Stimulated activated CD4-positive, alpha-beta T cell treated with anti-CD3 and anti-CD28 coated beads, Interleukin-1b, Interleukin-23, amount 100 ng/mL, for 48 hours (primary cell): ENCODE data around the gene NRXN3.

Experiments
- DNase-seq: peaks from one replicate; pipeline ENCODE4 v3.0.0-alpha.2; 2020

NRXN3 gene

DNA sequence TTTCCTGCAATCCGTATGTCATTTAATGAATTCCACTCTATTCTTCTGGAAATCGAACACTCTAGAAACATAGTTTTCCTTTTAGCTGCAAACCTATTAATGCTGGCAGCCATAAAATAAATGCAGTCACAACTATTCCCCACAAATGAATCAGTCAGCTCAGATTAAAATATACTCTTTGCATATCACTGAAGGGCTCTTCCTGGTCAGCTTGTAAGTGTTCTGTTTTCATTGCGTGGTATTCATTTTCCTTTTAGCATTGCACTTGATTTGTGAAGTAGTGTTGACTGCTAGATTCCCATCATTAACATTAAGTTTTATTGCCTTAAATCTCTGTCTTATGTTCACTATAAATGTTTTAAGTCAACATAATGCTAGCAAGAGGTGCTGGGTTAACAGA is 1355.2 kb downstream of the NRXN3 start:
- no peak for DNase-seq

DNA sequence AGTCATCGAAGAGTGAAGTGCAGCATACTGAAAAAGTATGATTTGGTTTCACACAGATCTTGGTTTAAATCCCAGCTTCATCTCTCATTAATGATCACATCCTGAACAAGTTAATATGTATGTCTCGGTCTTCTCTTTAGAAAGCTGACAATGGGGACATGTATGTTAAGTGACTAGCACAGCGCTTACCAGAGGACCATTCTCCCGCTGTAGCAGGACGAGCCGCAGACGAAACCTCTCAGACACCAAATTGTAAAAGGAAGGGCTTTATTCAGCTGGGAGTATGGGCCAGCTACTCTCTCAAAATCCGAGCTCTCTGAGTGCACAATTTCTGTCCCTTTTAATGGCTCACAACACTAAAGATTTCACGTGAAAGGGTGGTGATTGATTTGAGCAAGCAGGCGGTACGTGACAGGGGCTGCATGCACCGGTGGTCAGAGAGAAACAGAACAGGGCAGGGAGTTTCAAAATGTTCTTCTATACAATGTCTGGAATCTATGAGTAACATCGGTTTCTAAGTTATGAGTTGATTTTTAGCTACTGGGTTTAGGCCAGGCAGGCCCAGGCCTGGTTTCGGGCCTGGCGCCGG is 1358.7 kb downstream of the NRXN3 start:
- DNase-seq, result no peak

DNA sequence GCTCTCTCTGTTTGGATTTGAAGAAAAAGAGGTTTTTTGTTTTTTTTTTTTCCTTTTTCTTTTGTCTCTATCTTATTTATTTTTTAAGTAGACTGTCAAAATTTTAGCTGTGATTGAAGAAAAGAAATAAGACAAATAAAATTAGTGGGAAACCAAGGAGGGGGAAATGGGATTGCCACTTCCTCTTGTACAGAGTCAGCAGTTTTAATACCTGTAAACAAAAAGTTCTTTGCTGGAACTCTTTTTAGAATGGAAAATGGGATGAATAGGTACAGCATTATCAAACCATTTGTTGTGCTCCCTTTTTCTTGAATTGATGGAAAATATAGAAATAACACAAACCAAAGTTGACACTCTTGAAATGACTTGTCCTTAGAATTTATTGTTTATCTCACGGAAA is 1360.4 kb downstream of the NRXN3 start:
- no peak for DNase-seq

DNA sequence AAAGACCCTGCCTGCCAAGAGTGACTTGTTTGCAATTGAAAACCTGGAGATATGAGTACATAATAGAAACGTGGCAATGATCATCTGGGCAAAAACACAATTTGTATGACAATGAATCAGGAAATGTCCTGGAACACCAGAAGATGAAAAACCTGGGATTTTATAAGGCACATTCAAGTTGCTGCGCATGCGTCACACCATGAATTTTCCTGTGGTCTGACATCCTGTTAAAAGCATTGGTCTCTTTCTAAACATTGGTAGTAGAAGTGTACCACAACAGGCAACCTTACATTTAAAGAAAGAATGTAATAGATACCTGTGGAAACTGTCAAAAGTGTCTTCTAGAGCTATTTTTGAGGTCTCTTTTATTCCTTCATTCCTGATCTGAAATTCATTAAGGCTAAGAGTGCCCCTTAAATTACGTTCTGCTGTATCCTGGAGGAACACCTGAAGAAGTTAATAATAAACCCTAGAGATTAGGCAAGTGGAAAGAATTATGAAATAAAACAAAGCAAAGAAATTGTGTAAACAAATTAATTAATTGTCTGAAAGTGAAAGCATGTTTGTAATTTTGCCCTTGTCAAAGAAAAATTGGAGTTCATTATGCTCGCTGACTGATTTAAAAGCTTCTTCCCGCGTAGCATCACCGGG is 1364.7 kb downstream of the NRXN3 start:
- no peak for DNase-seq

DNA sequence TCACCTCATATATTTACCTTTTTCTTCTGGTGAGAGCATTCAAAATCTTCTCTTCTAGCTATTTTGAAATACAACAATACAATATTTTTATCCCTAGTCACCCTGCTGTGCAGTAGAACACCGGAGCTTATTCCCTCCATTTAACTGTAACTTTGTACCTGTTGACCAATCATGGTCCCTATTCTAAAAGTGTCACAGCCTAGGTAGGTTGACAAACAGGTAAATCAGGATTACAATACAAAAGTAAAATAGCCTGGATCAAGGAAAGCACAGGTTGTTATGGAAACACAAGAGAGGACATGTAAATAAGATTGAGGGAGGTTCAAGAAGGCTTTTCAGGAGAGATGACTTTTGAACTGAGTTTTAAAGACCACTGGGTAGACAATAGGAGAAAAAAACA is 1370.2 kb downstream of the NRXN3 start:
- no peak for DNase-seq

DNA sequence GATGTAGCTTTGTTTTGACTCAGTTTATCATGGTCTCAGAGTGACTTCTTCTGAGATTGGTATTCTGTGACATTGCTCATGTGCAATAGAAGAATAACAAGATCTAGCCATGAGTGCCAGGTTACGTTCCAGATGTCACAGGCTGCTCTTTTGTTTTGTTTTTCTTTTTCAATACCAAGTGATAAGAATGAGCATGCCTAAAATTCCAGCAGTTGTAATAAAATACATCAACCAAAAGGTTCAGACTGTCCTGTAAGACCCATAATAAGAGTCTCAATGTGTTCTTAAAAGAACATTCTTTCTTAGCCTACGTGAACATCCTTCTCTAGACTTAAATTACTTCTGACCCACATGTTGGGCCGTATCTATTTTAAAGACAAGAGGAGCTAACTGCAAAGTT is 1371.9 kb downstream of the NRXN3 start:
- DNase-seq, result no peak

DNA sequence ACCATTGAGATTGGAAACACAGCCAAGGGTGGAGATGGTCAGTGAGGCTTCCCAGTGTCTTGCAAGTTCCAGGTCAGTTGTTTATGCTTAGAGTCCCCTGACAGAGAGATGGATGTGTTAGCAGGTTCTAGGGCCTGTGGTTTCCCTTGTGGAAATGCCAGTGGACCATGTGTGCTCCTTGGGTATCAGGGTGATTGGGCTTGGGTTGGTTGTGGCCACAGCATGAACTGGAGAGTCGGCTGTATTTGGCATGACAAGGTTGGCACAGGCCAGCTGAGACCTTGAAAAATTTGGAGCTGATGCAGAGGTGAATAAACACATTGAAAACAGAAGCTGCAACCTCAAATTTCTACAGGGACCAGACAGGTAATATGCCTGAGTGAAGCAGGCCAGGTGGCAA is 1373.2 kb downstream of the NRXN3 start:
- DNase-seq, result no peak

DNA sequence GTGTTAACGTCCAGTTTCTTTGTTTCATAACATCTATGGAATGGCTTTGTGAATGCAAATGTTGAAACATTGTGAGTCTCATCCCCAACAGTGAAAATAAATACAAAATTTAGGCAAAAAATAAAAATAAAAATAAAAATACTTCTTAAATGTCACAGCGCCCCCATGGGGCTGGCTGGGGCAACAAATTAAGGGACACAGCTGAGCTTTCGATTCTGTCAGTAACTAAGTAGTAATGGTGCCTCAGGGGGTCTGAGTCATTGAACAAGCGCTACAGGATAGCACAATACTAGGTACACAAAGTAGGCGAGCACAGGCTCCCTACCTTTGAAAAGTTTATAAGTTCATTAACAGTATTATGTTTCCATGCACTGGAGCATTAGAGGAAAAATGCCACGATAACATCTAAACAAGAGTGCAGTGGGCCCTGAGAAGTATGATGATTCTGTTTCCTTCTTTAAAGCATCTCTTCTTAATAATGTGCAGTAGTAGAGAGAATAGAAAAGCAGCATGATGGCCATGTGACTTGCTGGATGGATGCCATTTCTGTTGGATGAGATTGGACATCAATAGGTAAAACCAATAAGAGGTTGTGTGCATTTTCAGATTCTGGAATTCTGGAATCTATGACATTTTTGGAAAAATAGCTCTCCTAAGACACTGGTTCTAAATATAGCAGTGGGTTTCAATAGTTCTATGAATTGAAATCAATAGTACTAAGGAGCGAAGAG is 1374.0 kb downstream of the NRXN3 start:
- DNase-seq, result no peak

DNA sequence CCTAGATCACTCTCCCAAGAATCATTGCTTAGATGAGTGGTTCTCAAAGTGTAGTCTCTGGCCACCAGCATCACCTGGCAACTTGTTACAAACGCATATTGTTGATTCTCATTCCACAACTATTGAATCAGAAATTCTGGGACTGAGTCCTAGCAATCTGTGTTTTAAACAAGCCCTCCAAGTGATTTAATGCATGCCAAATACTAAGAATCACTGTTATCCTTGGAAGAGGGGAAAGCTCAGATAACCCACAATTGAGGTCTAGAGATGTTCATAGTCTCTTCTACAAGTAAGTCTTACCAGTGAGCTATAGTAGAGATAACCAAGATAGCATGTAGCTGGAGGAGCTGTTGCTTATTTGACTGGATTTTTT is 1374.5 kb downstream of the NRXN3 start:
- DNase-seq, result no peak

DNA sequence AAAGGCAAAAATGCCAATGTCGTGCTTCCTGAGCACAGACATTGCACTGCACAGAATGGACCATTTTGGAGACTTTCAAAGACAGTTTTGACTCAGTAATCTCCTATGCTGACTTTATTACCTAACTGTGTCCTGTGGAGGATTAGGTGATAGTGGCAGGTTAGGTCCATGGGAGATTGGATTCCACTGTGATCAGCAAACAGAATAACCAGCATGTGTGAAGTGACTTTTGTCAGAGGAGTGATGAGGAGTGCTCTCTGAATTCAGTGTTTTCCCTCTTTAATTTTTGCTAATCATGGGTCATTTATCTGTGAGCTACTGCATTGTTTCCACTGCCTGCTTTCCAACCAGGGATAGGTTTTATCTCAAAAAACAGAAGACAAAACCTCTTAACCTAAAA is 1378.7 kb downstream of the NRXN3 start:
- DNase-seq, result no peak

DNA sequence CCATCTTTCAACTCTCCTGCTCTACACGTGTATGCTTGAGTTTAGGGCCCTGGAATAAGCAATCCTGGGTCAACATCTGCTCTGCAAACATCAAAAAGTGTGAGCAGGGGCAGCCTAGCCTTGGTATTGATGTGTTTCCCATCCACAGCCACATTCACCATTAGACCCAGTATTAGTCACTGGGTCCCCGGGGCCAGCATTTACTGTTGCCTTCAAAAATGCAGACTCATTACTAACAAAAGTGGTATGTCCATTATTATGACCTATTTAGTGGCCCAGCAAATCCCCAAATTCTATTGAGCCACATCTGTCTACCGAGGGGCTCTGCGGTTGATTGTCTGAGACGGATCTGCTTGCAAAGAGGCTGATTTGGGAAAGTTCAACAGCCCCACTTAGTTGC is 1379.3 kb downstream of the NRXN3 start:
- no peak for DNase-seq

DNA sequence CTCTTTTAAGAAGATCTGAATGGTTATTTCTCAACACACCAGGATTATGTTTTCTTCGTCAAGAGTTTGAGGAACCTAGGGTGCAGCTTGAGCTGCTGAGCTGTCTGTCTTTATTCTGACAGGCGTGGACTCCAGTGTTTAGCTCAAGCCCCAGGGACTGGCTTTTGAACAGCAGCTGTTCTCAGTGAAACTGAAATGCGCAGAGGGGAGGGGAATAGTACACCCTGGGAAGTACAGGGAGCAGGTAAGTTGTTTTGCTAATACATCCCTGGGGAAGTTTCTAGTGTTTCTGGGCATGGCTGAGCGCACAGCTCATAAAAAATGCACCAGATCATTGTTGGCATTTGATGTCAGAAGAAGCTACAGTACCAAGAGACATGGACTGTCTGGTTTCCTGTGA is 1381.3 kb downstream of the NRXN3 start:
- no peak for DNase-seq

DNA sequence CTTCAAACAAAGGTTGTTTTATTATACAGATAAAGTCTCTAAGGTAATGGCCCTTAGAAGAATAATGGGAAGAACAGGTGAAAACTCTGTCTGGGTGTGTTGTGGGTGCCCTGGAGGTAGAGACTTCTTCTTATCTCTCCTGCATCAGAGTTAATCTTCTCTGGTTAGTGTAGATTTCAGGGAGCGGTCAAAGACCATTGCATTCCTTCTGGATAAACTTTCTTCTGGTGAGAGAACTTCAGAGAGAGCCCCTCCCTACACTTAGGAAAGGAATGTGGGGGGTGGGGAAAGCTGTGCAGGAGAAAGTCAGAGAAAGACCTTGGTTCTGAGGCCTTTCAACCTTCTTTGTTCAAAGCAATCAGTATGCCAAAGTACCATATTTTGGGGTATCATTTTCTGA is 1382.6 kb downstream of the NRXN3 start:
- no peak for DNase-seq

DNA sequence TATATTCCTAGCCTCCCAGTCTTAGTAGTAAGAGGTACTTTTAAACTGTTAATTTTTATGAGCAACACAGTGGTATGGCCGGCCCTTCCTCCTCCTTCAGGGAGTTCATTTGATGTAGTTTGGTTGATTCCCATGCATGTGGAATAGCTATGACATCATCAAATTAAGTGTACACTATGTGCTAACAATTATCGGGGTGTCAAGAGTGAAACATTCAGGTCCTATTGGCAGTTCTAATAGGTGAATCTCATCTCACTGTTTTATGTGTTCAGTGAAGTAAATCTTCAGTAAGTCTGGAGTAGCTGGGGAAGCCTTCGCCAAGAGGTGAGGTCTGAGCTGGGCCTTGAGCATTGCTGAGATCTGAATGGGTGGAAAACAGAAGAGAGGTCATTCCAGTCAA is 1384.6 kb downstream of the NRXN3 start:
- no peak for DNase-seq

DNA sequence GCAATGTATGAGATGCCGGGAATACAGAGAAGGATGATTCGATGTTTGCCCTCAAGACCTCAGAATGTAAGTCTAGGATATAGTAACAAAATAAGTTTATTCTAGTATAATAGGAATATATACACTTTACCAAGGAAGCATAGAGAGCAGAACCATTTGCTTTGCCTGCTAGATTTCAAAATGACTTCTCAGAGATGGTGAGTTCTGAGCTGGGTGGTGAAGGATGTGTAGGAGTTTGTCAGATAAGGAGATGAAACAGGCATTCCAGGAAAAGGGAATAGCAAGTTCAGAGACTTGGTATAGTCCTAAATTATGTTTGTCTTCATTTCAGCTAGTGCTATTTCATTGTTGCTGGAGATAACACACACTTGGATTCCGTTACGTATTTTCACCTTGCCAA is 1385.3 kb downstream of the NRXN3 start:
- no peak for DNase-seq

DNA sequence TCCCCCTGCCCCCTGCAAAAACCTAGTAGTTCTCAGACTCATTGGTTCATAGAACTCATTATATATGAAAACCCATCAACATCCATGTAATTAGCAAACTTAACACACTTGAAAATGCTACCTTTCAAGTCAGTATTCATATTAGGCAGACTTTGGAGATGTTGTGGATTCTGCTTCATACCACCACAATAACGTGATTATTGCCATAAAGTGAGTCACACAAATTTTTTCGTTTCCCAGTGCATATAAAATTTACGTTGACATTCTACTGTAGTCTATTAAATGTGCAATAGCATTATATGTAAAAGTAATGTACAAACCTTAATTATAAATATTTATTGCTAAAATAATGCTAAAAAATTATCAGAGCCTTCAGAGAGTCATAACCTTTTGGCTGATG is 1387.1 kb downstream of the NRXN3 start:
- DNase-seq, result no peak

DNA sequence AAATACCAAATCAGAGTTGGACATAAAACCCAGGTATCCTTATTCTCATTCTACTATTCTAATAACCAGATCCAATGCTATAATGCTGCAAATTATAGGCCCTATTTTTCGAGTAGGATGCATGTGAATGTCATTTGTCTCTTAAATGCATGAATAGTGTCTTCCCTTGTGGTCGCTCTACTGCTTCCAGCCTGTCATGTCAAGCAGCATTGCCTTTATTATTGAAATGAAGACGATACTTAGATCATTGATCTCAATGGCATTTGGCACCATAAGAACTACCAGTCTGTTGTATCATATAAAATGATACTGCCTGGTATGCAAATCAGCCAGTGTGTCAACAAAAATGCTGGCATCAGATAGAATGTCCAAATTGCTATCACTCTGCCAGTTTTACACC is 1392.0 kb downstream of the NRXN3 start:
- no peak for DNase-seq

DNA sequence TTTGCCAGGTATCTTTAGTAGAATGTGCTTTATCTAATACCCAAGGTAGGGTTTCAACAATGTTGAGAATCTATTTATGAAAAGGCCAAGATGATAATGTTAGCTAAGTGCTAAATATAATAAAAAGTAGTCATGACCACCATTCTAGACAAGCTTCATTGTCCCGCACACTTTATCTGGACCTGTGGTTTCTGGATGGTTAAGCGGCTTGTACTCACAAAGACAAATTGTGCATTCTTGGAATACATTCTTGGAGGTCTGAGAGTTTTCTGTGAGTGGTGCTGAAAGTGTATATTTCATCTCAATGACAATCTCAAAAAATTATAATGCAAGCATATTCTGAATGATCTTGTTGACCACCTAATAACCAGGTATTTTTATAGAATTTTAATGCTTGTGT is 1394.2 kb downstream of the NRXN3 start:
- DNase-seq, result no peak

DNA sequence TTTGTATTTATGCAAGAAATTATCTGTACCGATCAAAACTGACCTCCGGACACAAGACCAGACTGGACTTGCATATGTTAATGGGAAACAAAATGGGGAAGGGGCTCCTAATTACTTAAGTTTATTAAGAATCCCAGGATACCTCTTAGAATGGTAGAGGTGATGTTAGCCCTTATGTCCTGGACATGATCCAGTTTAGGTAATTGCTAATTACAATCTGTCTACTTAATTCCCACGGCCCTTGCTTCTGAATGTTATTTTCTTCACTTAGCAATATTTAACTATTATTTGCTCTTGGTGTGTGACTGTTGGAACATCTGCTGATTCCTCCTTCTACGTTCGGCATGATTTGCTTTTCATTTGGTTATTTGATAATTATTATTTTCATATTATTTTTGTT is 1397.1 kb downstream of the NRXN3 start:
- no peak for DNase-seq

DNA sequence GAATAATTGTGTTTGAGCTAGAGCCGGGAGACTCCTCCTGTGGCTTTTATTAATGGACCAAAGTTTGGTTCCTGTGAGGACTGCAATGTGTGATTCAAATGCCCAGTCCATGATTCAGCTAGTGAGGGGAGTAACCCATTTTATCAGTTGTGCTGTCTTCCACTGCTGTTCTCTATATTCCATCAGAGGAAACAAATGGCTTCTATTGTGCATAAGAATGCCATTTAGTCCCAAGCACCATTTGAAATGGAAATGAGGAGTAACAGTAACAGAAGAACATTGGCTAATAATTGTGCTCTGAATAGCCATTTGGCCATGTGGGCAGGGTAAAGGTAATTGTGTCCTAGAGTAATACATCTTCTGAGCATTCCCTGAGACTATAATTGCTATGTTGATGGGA is 1398.4 kb downstream of the NRXN3 start:
- DNase-seq, result no peak

DNA sequence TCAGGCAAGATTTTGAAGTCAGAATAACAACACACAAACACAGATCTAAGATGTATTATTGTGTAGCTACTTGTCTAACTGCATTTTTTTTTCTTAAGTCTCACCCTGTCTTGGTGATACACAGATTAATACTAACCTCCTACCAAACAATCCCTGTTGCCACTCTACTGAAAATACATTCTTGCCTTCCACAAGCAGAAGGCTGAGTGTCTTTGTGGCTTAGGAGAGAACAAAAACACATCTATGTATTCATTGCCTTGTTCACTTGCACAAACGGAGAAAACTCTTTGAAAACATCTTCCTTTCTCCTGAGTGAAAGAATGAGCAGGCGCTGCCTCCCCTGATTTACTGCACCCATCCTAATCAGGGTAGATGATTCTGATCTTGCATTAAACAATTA is 1398.9 kb downstream of the NRXN3 start:
- DNase-seq, result no peak

DNA sequence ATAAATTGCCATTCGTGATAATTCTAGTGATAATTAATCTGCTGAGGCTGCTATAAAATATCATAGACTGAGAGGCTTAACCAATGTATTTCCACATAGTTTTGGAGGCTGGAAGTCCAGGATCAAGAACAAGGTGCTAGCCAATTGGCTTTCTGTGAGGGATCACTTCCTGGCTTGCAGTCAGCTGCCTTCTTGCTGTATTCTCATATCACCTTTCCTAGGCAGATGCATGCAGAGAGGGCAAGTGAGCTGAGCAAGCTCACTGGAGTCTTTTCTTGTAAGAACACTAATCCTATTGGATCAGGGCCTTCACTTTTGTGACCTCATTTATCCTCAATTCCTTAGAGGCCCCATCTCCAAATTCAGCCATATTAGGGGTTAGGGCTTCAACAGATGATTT is 1400.5 kb downstream of the NRXN3 start:
- DNase-seq, result no peak

DNA sequence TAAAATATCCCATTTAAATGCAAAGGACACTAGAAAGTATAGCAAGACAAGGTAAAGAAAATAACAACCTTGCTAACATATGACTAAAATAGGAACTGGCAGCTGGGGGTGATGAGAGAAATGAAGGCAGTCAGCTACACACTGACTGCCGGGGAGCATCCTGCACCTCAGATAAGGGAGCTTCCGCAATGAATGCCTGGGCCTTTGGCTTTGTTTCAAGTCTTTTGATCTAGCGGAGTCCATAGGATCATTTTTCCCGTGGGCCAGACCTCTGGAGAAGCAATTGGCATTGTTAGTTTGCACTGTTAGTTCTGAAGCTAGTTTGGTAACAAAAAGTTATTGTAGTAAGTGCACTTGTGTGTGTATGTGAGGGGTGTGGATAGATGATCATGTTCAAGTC is 1401.2 kb downstream of the NRXN3 start:
- no peak for DNase-seq

DNA sequence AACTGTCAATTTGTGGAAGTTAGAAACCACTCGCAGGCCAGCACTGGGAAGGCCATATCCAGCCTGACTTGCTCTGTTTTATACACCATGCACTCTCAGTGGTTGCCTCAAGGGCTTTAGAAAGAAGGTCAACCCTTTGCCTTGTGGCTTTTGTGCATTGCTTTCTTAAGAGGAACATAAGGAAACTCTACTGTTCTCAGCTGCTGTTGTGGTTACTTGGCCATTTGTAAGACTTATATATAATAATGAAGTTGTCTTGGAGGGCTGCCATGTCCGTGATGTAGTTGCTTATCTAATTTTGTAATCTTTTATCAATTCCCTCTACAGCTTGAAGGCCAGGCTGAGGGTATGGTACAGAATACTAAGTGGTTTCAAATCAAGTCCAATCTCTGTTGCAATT is 1403.3 kb downstream of the NRXN3 start:
- DNase-seq, result no peak

DNA sequence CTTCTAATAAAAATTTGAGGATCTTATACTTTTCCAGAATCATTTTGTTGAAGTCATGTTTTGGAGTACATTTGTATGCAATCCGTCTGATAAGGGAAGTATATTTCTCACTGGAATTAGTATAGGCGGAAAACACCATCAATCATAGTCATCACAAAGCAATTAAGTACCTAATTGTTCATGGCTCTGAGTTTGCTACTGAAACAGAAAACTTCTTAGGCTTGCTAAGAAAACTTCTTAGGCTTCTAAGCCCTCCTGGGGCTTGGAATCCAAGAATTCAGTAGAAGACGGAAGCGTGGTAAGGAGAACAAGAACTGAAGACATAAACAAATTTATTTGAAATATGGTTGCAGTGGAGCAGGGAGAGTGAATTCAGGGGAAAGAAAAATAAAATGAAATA is 1404.9 kb downstream of the NRXN3 start:
- DNase-seq, result no peak
